Activated CD8-positive, alpha-beta T cell treated with anti-CD3 and anti-CD28 coated beads, Interleukin-2, amount 10 ng/mL, durations not matched to agents 7 days and 5 days (primary cell): ENCODE data around the gene UBTD1. TPM values are rescaled to one million over a fixed set of nuclear protein-coding genes. Genes with fewer than 3 reads are reported as not detected.
A peak's percentile ranks its signal among the peaks of the same experiment; 100 is the strongest.
"Not testable (repeated sequence)": the region's sequence is repeated elsewhere in the genome, so short reads cannot be mapped to it uniquely, and the experiment has no call there.

Experiments
- ATAC-seq: fragments of 150-1000 bp; cut with Tn5 transposase; one replicate; pipeline ENCODE4 v1.10.0; 2021; ENCODE audit warnings: moderate library complexity
- CTCF ChIA-PET: fragments of 350-600 bp; sonication (Branson Sonifier 250); formaldehyde crosslinking; loops from one replicate; lab custom pipeline; 2021; ENCODE audit warnings: antibody characterized with exemption; lab: Charles Lee
- POLR2A ChIA-PET: fragments of 350-600 bp; sonication (Branson Sonifier 250); formaldehyde crosslinking; loops from one replicate; lab custom pipeline; 2021; ENCODE audit warnings: antibody characterized with exemption; lab: Charles Lee
- DNase-seq: peaks from one replicate; pipeline ENCODE4 v3.0.0-alpha.2; 2020
- H3K27ac Mint-ChIP-seq: one replicate; pipeline ENCODE4 v1.8.0; 2021; ENCODE audit warnings: mild to moderate bottlenecking, mixed read lengths
- H3K27me3 Mint-ChIP-seq: one replicate; pipeline ENCODE4 v1.8.0; 2021; ENCODE audit warnings: low read depth, mixed read lengths
- H3K36me3 Mint-ChIP-seq: one replicate; pipeline ENCODE4 v1.8.0; 2021; ENCODE audit warnings: low read depth, mixed read lengths
- H3K4me1 Mint-ChIP-seq: one replicate; pipeline ENCODE4 v1.8.0; 2021; ENCODE audit warnings: low read depth, mixed read lengths
- H3K4me3 Mint-ChIP-seq: one replicate; pipeline ENCODE4 v1.8.0; 2021; ENCODE audit warnings: mild to moderate bottlenecking, mixed read lengths
- H3K9me3 Mint-ChIP-seq: one replicate; pipeline ENCODE4 v1.8.0; 2022; ENCODE audit warnings: mixed read lengths; ENCODE audit not compliant: insufficient read depth
- total RNA-seq, 2 experiments: library from RNA; stranded (reverse); gene quantifications; one replicate each; pipeline ENCODE4 v1.2.3, GENCODE V29; 2021

UBTD1 gene
- total RNA-seq, 2 experiments from 2014 or later = 0.58 to 1.1 TPM

- CTCF ChIA-PET = interaction anchor here (0.6 to 3.8 kb wide), 27 partner anchors 10 to 534 kb away, joined by 3 to 22 read pairs (median 4); partner anchors contain the start of genes HOGA1, RRP12 and ZFYVE27
Measured at GRCh38 chr10:97571622-97572021, 72.9 kb downstream of the UBTD1 start.

GRCh38 chr10:97572214-97572989 is 73.7 kb downstream of the UBTD1 start, which contains the start of gene ANKRD2:
Gene ANKRD2 (plus strand): TSS chr10:97572779. CDS start chr10:97572789, 10 bp downstream.
- Mint-ChIP-seq H3K27ac (no peak within 1 kb of the TSS), H3K27me3 (no peaks in the 10 kb centered on the region), H3K36me3 (no peaks in the 10 kb centered on the region), H3K4me3 (no peak within 1 kb of the TSS), H3K4me1 (no peaks in the 10 kb centered on the region), H3K9me3 (no peaks in the 10 kb centered on the region)
- DNase-seq (peak; percentile 76), ATAC-seq (peak; percentile 84)
- POLR2A ChIA-PET = no interaction called here
- CTCF ChIA-PET = interaction anchor here (0.6 to 3.8 kb wide), 29 partner anchors 9 to 535 kb away, joined by 3 to 22 read pairs (median 4); partner anchors contain the start of genes HOGA1, RRP12 and ZFYVE27

More at GRCh38 chr10:97571622-97572021, 72.9 kb downstream of the UBTD1 start:
- H3K9me3 Mint-ChIP-seq = no peaks in the 10 kb centered on the region
- no peak for DNase-seq
- H3K4me1 Mint-ChIP-seq = no peaks in the 10 kb centered on the region
- POLR2A ChIA-PET = no interaction called here
- H3K27ac Mint-ChIP-seq = no peak overlapping the region
- no peak for ATAC-seq
- H3K4me3 Mint-ChIP-seq = no peak overlapping the region
- H3K27me3 Mint-ChIP-seq = no peaks in the 10 kb centered on the region
- H3K36me3 Mint-ChIP-seq = no peaks in the 10 kb centered on the region

GRCh38 chr10:97573021-97573420 is 74.3 kb downstream of the UBTD1 start:
- Mint-ChIP-seq H3K4me3 (no peak overlapping the region), H3K9me3 (no peaks in the 10 kb centered on the region), H3K27ac (no peak overlapping the region), H3K36me3 (no peaks in the 10 kb centered on the region), H3K4me1 (no peaks in the 10 kb centered on the region), H3K27me3 (no peaks in the 10 kb centered on the region)
- no peak for ATAC-seq
- POLR2A ChIA-PET = no interaction called here
- CTCF ChIA-PET = interaction anchor here (0.8 to 3.8 kb wide), 10 partner anchors 9 to 163 kb away, joined by 3 to 22 read pairs (median 7); partner anchors contain the start of genes HOGA1 and ZFYVE27
- no peak for DNase-seq

DNA sequence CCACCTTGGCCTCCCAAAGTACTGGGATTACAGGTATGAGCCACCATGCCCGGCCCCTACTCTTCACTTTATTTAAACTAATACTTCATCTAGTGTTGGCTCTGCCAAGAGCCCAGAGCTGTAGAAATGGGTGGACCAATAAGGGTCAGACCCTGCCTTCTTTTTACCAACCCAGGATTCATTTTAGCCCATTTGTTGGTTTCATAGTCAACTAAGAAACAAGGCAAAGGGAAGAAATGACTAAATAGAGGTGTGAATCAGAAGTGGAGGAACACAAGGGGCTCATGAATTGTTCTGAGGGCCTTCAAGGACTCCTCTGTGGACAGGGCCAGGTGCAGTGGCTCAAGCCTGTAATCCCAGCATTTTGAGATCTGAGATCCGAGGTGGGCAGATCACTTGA is 74.9 kb downstream of the UBTD1 start:
- Mint-ChIP-seq H3K4me3 (no peak overlapping the region), H3K36me3 (no peaks in the 10 kb centered on the region), H3K27me3 (no peaks in the 10 kb centered on the region), H3K4me1 (no peaks in the 10 kb centered on the region), H3K27ac (no peak overlapping the region), H3K9me3 (no peaks in the 10 kb centered on the region)
- no peak for DNase-seq
- ATAC-seq = no peak
- CTCF ChIA-PET = interaction anchor here (0.8 to 3.8 kb wide), 3 partner anchors 20 to 110 kb away, joined by 3 to 22 read pairs (median 5); no protein-coding TSS in a partner anchor
- POLR2A ChIA-PET = no interaction called here

DNA sequence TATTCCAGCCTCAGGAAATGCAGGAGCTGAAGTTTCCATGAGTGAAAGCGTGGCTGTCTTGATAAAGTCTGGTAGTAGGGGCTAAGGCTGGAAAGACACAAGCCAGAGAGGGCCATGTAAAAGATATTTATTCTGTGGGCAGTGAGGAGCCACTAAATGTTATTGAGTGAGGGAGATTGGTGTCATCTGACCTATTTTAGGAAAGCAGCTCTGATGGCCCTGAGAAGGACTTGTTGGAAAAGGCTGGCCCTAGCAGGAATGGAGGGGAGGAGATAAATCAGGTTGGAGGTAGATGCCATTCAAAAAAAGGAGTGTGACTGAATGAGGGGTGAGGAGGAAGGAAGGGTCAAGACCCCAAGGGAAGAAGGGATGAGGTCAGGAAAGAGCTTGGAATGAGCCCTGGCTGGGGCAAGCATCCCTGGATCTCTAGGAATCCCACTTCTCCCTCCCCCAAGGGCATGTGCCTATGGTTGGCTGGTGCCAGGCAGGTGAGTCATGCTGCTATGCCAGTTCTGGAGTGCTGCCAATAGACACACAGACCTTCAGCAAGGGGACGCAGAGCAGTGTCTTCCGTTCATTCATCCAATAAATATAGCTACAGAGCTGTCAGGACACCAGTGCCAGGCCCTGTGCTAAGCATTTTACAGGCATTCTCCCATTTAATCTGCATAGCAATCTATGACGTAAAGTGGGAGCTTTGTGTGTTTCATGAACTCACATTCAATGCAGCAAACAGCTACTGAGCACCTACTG is 75.8 kb downstream of the UBTD1 start:
- POLR2A ChIA-PET = no interaction called here
- DNase-seq = no peak
- Mint-ChIP-seq H3K4me1 (no peaks in the 10 kb centered on the region), H3K27me3 (no peaks in the 10 kb centered on the region), H3K9me3 (no peaks in the 10 kb centered on the region), H3K4me3 (no peak overlapping the region), H3K36me3 (no peaks in the 10 kb centered on the region), H3K27ac (no peak overlapping the region)
- CTCF ChIA-PET = interaction anchor here (0.7 to 1.5 kb wide), 5 partner anchors 16 to 112 kb away, joined by 3 to 5 read pairs (median 4); partner anchors contain the start of gene AVPI1
- no peak for ATAC-seq

DNA sequence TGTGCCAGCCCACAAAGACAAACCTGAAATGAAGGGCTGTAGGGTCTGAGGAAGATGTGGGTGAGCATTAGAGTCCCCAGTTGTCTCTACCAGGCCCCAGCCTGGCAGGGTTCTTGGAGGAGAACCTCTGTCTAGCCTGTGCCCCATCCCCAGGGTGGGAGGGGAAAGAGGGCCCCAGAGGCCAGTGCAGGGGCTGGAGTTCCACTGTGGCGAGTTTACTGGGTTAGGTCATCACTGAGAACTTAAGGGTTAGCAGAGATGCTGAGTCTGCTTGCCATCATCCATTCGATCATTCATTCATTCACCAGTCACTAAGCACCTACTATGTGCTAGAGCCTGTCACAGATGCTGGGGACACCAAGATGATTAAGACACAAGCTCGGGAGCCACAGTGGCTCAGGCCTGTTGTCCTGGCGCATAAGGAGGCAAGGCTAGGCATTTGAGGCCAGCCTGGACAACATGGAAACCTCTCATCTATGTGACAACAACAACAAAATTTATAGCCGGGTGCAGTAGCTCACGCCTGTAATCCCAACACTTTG is 76.5 kb downstream of the UBTD1 start:
- Mint-ChIP-seq H3K27me3 (no peaks in the 10 kb centered on the region), H3K4me3 (no peak overlapping the region), H3K27ac (no peak overlapping the region), H3K9me3 (no peaks in the 10 kb centered on the region), H3K36me3 (no peaks in the 10 kb centered on the region), H3K4me1 (no peaks in the 10 kb centered on the region)
- DNase-seq (no peak), ATAC-seq (no peak)
- ChIA-PET CTCF (interaction anchor here (0.9 to 1.5 kb wide), 4 partner anchors 35 to 112 kb away, joined by 3 to 5 read pairs (median 4); partner anchors contain the start of gene AVPI1), POLR2A (no interaction called here)

DNA sequence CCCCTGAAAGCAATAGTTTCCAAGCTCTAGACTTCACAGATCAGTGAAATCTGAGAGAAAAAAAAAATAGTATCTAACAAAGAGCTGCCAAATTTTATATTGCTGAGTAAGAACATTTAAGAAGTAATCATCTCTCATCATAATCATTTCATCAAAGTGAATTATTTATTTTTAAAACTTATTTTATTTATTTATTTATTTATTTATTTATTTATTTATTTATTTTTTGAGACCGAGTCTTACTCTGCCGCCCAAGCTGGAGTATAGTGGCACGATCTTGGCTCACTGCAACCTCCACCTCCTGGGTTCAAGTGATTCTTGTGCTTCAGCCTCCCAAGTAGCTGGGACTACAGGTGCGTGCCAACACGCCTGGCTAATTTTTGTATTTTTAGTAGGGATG is 77.8 kb downstream of the UBTD1 start:
- DNase-seq, H3K27ac Mint-ChIP-seq, H3K4me1 Mint-ChIP-seq, H3K4me3 Mint-ChIP-seq, H3K9me3 Mint-ChIP-seq, H3K27me3 Mint-ChIP-seq, POLR2A ChIA-PET, ATAC-seq, H3K36me3 Mint-ChIP-seq: not testable (repeated sequence)
- CTCF ChIA-PET = interaction anchor here (1.1 kb wide), 1 partner anchor 42 kb away, joined by 4 read pairs; no protein-coding TSS in a partner anchor

DNA sequence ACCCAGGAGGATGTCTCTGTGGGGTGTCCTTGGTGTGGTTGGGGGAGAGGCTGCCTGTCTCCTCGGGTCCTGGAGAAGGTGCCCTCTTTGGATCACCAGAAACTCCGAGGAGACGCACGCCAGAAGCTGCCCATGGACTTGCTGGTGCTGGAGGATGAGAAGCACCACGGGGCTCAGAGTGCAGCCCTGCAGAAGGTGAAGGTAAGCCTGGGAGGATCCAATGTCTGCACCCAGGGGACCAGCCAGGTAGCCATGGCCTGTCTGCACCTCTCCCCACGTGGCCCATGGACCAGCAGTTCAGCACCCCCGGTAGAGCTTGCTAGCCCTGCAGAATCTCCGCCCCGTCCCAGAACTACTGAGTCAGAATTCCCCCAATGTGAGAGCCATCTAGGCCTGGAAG is 79.0 kb downstream of the UBTD1 start:
- no peak for DNase-seq
- Mint-ChIP-seq H3K27me3 (no peaks in the 10 kb centered on the region), H3K36me3 (no peaks in the 10 kb centered on the region), H3K4me1 (no peaks in the 10 kb centered on the region), H3K27ac (no peak overlapping the region), H3K9me3 (no peaks in the 10 kb centered on the region), H3K4me3 (no peak overlapping the region)
- ATAC-seq = no peak
- POLR2A ChIA-PET = no interaction called here
- CTCF ChIA-PET = no interaction called here

- H3K4me3 Mint-ChIP-seq = no peak overlapping the region
- ChIA-PET CTCF (no interaction called here), POLR2A (no interaction called here)
- H3K27me3 Mint-ChIP-seq = no peaks in the 10 kb centered on the region
- DNase-seq (no peak), ATAC-seq (no peak)
- H3K4me1 Mint-ChIP-seq = no peaks in the 10 kb centered on the region
- no peaks in the 10 kb centered on the region for H3K36me3 Mint-ChIP-seq
- no peaks in the 10 kb centered on the region for H3K9me3 Mint-ChIP-seq
- no peak overlapping the region for H3K27ac Mint-ChIP-seq
Measured at GRCh38 chr10:97578171-97578844, 79.6 kb downstream of the UBTD1 start.

DNA sequence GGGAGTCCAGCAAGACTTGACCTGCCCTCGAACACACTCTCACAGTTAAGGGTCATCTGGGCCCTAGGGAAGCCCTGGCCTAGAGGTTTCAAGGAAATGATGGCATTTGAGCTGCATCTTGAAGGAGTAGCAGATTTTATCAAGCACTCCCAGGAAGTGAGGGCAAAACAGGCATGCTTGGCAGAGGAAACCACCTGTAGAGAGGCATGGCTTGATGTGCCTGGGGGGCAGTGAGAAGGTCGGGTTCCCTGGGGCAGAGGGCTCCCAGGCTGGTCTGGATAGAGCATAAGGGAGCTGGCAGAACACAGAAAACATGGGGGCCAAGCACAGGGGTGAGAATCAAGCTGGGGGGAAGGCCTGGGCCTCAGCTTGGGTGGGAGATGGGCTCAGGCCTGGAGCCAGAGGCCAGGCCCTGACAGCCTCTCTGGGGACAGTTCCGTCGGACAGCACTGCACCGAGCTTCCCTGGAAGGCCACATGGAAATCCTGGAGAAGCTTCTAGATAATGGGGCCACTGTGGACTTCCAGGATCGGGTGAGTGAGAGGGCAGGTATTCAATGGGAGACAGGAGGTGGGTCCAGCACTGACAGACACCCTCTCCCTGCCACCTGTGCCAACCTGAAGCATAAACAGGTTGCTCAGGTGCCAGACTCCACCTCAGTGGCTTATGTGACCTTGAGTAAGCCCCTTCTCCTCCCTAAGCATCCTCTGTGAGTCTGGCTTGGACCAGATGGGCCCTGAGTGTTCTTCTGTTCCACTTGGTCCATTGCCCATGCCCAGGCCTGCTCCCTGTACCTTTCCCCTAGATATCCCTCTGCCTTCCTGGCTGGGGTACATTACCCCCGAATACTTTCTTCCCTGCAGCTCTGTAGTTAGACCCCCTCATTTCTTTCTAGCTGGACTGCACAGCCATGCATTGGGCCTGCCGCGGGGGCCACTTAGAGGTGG is 82.0 kb downstream of the UBTD1 start:
- Mint-ChIP-seq H3K9me3 (no peaks in the 10 kb centered on the region), H3K4me1 (no peaks in the 10 kb centered on the region), H3K4me3 (no peak overlapping the region), H3K27me3 (no peaks in the 10 kb centered on the region), H3K27ac (no peak overlapping the region), H3K36me3 (no peaks in the 10 kb centered on the region)
- ChIA-PET CTCF (no interaction called here), POLR2A (no interaction called here)
- DNase-seq (no peak), ATAC-seq (no peak)
